ENCODE measurements around the gene IQCH. TPM values are rescaled to one million over a fixed set of nuclear protein-coding genes. Genes with fewer than 3 reads are reported as not detected.

Gene IQCH
- total RNA-seq, 4 donors from 2014 or later: 1.1 to 1.6 (median 1.3) TPM; not detected in 1

DNA sequence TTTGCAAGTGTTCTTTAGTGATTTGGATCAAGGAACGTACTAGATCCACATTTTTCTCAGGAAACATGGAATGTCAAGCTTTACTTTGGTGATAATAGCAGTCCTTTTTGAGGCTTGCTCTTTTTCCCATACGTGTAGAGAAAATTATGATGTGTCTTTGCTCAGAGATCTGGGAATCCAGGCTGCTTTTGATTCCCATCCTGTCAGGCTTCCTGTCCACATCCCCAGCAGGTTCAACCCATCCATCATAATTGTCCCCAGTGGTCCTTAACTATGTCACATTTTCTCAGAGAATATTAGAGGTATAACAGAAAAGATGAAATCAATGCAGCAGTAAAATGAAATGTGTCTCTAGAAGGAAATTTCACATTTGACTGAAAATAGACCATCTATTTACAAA is 111.4 kb downstream of the IQCH start:
- ATAC-seq (ENCODE audit: low FRiP score) (no peak), DNase-seq (ENCODE audit: low spot score) (no peak)
- TF ChIP-seq, protein P1, sequence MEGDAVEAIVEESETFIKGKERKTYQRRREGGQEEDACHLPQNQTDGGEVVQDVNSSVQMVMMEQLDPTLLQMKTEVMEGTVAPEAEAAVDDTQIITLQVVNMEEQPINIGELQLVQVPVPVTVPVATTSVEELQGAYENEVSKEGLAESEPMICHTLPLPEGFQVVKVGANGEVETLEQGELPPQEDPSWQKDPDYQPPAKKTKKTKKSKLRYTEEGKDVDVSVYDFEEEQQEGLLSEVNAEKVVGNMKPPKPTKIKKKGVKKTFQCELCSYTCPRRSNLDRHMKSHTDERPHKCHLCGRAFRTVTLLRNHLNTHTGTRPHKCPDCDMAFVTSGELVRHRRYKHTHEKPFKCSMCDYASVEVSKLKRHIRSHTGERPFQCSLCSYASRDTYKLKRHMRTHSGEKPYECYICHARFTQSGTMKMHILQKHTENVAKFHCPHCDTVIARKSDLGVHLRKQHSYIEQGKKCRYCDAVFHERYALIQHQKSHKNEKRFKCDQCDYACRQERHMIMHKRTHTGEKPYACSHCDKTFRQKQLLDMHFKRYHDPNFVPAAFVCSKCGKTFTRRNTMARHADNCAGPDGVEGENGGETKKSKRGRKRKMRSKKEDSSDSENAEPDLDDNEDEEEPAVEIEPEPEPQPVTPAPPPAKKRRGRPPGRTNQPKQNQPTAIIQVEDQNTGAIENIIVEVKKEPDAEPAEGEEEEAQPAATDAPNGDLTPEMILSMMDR (IDR thresholded peaks at IDR 0.05): no peak

DNA sequence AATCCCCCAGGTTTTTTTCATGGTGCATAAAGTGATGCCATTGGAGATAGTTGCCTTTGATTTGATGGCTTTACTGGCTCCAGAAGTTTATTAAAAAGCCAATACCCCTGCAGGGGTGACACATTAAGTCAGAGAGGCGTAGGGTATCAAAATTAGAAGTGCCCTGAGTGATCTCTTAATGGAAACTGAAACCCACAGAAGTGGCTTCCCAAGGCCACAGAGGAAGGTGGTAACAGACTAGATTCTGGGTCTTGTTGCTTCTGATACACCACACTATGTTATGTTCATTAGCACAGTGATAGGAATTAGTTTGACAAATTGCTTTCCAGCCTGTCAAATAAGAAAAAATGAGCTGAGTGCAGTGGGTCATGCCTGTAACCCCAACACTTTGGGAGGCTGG is 112.3 kb downstream of the IQCH start:
- TF ChIP-seq, protein P1 (IDR thresholded peaks at IDR 0.05): no peak
- DNase-seq (ENCODE audit: low spot score) (no peak), ATAC-seq (ENCODE audit: low FRiP score) (no peak)

DNA sequence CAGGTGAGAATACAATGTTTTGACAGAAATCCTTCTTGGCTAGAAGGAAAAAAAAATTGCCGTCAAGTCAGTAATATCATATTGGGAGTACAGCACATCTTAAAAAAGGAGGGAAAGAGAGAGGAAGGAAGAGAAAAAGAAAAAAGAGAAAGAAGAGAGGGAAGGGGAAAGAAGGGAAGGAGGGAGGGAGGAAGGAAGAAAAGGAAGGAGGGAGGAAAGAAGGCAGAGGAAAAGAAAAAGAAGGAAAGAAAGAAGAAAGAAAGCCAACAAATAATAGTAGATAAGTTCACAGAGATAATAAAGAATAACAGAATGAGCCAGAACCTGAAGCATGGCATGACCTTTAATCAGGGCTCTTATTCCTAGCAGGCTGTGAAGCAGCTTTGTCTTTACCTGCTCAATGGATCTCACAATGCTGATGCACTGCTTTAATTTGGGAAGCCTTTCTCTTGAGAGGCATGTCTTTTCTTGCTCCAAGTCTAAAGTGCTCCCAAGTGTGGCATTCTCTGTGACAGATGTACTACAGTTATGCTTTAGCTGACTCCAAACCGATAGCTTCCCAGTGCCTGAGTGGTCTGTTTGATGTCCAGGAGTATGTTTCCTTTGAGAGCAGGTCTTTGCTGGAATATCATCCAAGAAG is 114.9 kb downstream of the IQCH start:
- DNase-seq (ENCODE audit: low spot score) (no peak), ATAC-seq (ENCODE audit: low FRiP score) (no peak)
- TF ChIP-seq, protein P1 (IDR thresholded peaks at IDR 0.05): no peak

DNA sequence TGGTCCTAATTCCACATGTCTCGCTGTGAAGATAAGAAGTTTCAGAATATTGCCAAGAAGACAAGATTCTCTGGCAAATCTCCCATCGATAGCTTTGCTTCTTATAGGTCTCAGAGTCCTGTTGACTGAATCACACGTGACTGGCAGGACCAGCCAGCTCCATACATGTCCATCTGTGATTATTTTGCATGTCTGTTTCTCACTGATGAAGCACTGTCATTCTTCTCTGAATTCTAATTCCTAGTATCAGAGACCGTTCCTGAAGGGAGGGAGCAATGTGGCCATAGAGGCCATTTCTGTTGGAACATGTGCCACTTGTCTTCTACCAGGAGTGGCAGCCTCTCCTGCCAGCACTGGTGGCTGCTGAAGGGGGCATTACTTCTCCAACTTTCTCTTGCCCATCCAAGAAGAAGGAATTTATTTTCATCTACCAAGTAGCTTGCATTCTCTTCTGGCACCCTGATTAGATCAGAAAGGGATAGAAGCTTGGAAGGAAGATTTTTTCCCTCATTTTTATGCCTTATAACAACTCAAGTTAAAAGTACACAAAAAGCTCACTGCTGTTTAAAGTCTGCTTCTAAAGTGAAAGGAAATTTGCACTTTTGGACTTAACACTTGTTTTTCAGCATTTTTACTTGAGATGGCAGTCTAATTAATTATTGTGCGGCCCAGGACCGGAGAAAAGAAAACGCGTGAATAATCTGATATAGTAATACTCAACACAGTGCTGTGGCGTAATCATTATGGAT is 115.8 kb downstream of the IQCH start:
- ATAC-seq (ENCODE audit: low FRiP score) (no peak), DNase-seq (ENCODE audit: low spot score) (no peak)
- TF ChIP-seq, protein P1 (IDR thresholded peaks at IDR 0.05): no peak

DNA sequence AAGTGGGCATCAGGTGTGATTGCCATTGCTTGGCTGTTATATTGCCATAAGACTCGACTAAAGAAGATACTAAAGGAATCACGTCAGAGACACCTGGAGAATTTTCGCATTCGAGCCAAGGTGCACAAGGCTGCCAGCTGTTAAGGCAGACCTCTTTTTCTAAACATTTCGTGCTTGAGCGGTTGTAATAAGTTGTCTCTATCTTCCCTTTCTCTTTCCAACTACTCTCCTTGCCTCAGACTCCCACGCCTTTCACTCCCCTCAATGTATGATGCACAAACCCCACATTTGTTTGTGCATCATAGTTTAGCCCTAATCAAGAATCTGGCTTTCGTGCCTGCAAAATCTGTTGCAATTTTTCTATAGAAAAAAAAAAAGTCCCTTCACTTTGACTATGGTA is 118.0 kb downstream of the IQCH start:
- DNase-seq (ENCODE audit: low spot score): no peak
- peak; percentile 76 for ATAC-seq (ENCODE audit: low FRiP score)
- TF ChIP-seq, protein P1 (IDR thresholded peaks at IDR 0.05): no peak

DNA sequence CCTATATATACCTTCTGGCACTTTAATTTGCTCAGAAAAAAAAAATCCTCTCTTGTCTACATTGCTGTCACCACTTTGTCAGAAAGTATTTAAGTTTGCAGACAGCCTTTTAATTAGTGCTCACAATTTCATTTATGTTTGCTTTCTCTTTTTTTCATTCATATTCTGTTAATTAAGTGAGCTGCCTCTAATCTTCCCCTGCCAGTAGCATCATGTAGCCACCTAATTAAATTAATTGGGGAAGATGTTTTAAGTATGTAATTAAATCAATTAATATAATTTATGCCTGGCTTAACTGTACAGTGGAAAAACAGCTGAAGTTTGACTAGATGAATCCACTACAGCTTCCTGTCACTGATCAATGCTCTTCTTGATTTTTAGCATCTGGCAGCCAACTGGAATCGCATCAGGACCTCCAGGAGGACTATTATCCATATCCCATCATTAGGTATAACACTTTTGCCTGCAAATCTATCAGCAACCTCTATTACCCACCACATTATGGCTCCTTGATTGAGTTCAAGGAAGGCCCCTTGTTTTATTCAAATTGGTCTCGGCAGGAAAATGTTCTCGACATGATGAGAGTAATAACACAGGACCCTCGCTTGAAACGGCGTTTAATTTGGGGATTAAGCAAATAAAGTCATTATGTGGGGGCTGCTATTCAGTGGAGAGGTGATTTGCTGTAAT is 118.5 kb downstream of the IQCH start:
- ATAC-seq (ENCODE audit: low FRiP score) (no peak), DNase-seq (ENCODE audit: low spot score) (no peak)
- TF ChIP-seq, protein P1 (IDR thresholded peaks at IDR 0.05): no peak

Data from omental fat pad (tissue), 4 donors.